WTC11 (cell line): ENCODE results near the gene COX6A1.

ENCODE experiments used
- CDX4 ChIP-seq: fragments of 250-450 bp; sonication (Bioruptor Pico); IDR thresholded peaks from 2 replicates; pipeline ENCODE4 v1.9.0; 2021; ENCODE audit warnings: moderate library complexity, mild to moderate bottlenecking, inconsistent platforms, borderline replicate concordance
- CTCF ChIP-seq: fragments of 200-600 bp; IDR thresholded peaks from 2 replicates; pipeline ENCODE4 v1.8.0; 2022; ENCODE audit warnings: antibody characterized with exemption
- IRF2 ChIP-seq: sonication (generic); formaldehyde crosslinking; IDR thresholded peaks from 2 replicates; pipeline ENCODE4 v1.8.0; 2022; ENCODE audit warnings: low read depth, missing genetic modification reagents, borderline replicate concordance
- NFATC4 ChIP-seq: fragments of 250-450 bp; sonication (Bioruptor Pico); IDR thresholded peaks from 2 replicates; pipeline ENCODE4 v1.9.0; 2021; ENCODE audit warnings: mild to moderate bottlenecking
- NR2C2 ChIP-seq: sonication (generic); formaldehyde crosslinking; IDR thresholded peaks from 2 replicates; pipeline ENCODE4 v1.8.0; 2022; ENCODE audit warnings: mild to moderate bottlenecking, missing genetic modification reagents
- PRDM15 ChIP-seq: sonication (generic); formaldehyde crosslinking; IDR thresholded peaks from 2 replicates; pipeline ENCODE4 v1.8.0; 2022; ENCODE audit warnings: missing genetic modification reagents
- TEAD4 ChIP-seq: sonication (generic); formaldehyde crosslinking; IDR thresholded peaks from 2 replicates; pipeline ENCODE4 v1.8.0; 2022; ENCODE audit warnings: mild to moderate bottlenecking, missing genetic modification reagents
- ZSCAN18 ChIP-seq: fragments of 250-450 bp; sonication (Bioruptor Pico); IDR thresholded peaks from 2 replicates; pipeline ENCODE4 v2.1.2; 2022; ENCODE audit warnings: mild to moderate bottlenecking, moderate library complexity

- TF ChIP-seq CTCF, result no peak
- TF ChIP-seq IRF2 (CRISPR knock-in tag), result no peak
- TF ChIP-seq CDX4 (CRISPR knock-in tag), result no peak
- no peak for TF ChIP-seq TEAD4 (CRISPR knock-in tag)
- TF ChIP-seq ZSCAN18, result no peak
- TF ChIP-seq NFATC4 (CRISPR knock-in tag), result no peak
- no peak for TF ChIP-seq NR2C2 (CRISPR knock-in tag)
- TF ChIP-seq PRDM15 (CRISPR knock-in tag), result no peak
These were observed 21.3 kb upstream of the COX6A1 start for GRCh38 chr12:120416490-120417216.
